GM18519 (cell line): Measurements from ENCODE around the gene ERAS.

Experiments used
- ATAC-seq: cut with Tn5 transposase; IDR thresholded peaks from one replicate; pipeline ENCODE4 v1.9.1; 2021; ENCODE audit warnings: mild to moderate bottlenecking, moderate library complexity; ENCODE audit not compliant: unreplicated experiment, low FRiP score

Gene ERAS

DNA sequence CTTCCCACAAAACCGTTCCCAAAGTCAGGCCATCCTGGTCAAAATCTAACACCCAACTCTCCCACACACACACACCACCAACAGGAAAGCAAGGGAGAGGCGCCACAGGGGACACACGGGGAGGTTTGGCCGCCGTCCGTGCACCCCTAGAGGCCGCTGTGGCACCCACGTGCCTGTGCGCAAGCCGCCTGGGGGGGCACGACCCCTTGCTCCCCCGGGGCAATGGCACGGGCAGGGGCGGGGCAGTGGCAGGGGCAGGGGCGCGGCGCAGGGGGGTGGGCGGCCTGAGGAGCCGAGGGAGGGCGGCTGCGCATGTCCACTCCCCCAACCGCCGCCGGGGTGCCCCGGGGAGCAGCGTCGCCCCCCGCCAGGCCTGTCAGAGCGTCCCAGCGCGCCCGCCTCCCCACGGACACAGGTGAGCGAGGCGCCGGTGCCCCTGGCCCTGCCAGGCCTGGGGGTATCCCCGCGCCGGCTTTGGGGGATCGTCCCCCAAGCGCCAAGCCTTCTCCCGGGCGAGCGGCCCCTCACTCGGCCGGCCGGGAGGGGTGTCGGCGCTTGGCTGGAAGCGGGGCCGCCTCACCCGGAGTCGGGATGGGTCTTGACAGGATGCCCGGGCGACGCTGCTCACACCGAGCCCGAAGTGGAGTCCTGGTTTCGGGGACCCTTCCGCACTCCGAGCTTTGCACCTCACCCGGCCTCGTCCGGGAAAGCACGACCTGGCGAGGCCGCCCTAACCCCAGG lies at the start of gene ERAS:
Gene ERAS, plus strand, starts transcription at position 379 of the 741 bp plus-strand sequence. CDS start 2,611 bp downstream, outside the sequence.
- no peak for ATAC-seq

DNA sequence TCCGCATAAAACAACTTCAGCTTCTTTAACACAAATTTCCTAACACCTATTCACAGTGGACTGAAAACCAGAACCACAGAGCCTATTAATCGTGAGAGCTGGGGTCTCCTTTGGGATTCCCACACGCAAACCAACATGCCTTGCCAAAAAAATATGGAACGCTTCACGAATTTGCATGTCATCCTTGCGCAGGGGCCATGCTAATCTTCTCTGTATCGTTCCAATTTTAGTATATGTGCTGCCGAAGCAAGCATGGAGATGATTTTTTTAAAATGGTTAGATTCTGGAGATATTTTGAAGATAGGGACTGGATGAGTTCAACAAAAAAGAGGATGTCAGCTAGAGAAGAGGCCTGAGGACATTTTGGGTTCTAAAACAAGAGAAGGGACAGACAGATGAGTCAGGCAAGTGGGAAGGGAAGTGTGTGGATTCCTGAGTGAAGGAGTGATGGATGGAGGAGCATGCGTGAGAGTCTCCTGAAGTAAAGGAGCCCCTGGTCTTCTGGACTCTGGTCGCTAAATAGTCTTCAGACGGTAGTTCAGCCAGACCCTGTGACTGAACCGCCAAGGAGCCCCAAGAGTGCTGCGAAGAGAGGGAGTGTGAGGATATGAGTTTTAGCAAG lies 49.4 kb upstream of the ERAS start:
- no peak for ATAC-seq

DNA sequence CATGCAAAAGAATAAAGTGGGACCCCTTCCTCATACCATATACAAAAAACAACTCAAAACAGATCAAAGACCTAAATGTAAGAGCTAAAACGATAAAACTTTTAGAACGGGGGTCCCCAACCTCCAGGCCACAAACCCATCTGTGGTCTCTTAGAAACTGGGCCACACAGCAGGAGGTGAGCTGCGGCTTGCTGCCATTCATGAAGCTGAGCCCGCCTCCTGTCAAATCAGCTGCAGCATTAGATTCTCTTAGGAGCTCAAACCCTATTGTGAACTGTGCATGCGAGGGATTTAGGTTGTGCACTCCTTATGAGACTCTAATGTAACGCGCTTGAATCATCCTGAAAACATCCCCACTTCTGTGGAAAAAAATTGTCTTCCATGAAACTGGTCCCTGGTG lies 46.9 kb upstream of the ERAS start:
- ATAC-seq: no peak

GRCh38 chrX:48781705-48782104 lies 44.6 kb upstream of the ERAS start:
- ATAC-seq: no peak

GRCh38 chrX:48782216-48782615 lies 44.1 kb upstream of the ERAS start:
- no peak for ATAC-seq

DNA sequence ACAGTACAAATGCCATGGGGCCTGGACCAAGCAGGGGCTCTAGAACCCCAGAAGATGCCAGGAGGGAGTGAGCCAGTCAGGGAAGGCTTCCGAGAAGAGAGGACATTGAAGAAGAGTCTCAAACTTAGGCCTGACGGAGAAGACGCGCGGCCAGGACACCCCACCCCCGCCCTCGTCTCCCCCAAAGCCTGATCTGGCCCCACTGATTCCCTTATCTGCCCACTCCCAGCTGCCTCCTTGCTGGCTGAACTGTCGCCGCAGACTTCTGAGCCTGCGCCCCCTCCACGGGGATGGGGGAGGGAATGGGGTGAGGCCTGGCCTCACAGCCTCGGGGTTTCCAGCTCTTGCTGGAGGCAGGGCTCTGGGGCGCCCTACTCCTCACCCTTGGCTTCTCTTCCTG lies 43.5 kb upstream of the ERAS start:
- no peak for ATAC-seq

DNA sequence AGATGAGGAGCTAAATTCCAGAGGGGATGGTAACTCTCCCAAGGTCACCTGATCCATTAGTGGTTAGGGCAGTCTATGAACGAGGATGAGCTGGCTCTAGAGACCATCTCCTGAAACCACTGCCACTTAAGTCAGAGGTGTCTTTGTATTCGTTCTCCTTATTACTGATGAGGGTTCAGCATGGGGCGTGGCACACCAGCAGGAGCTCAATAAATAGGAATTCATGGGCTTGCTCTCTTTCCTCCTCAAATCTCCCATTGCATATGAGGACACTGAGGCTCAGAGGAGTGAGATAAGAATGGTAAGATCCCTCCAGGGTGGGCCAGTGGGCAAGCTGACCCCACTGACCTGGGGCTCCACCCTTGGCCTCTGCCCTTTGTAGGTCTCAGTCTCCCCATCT lies 41.6 kb upstream of the ERAS start:
- no peak for ATAC-seq

- no peak for ATAC-seq
Measured at GRCh38 chrX:48785186-48785539, 41.1 kb upstream of the ERAS start.

GRCh38 chrX:48785540-48786214 lies 40.6 kb upstream of the ERAS start:
- ATAC-seq: no peak

GRCh38 chrX:48786341-48786800 lies 39.9 kb upstream of the ERAS start, which contains the start of gene GATA1:
TSS of gene GATA1 (plus strand) at chrX:48786590. CDS start at chrX:48791110, 4,520 bp downstream.
- ATAC-seq: no peak

DNA sequence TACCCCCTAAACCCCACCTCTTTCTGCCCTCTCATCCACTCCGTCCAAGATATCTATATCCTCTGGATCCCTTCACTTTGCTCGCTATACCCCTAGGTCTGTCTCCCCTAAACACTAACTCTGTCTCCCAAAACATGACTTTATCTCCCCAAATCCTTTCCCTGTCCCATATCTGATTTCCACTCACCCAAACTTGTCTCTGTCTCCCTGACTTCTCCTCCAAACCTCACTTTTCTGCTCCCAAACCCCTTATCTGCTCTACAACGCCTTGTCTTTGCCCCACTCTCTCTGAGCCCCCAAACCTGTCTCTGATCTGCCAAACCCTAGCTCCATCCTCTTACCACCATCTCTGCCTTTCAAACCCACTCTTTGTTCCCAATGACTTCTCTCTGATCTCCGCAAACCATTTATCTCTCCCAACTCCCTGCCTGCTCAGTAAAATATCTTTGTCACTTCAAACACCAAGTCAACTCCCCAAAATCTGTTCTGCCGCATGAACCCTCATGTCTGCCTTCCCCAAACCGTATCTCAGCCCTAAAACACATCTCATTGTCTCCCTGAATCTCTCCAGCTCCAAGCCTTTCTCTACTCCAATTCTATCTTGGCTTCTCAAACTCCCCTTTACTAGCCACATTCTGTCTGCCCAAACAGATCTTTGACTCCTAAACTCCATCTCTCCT lies 39.3 kb upstream of the ERAS start:
- no peak for ATAC-seq

DNA sequence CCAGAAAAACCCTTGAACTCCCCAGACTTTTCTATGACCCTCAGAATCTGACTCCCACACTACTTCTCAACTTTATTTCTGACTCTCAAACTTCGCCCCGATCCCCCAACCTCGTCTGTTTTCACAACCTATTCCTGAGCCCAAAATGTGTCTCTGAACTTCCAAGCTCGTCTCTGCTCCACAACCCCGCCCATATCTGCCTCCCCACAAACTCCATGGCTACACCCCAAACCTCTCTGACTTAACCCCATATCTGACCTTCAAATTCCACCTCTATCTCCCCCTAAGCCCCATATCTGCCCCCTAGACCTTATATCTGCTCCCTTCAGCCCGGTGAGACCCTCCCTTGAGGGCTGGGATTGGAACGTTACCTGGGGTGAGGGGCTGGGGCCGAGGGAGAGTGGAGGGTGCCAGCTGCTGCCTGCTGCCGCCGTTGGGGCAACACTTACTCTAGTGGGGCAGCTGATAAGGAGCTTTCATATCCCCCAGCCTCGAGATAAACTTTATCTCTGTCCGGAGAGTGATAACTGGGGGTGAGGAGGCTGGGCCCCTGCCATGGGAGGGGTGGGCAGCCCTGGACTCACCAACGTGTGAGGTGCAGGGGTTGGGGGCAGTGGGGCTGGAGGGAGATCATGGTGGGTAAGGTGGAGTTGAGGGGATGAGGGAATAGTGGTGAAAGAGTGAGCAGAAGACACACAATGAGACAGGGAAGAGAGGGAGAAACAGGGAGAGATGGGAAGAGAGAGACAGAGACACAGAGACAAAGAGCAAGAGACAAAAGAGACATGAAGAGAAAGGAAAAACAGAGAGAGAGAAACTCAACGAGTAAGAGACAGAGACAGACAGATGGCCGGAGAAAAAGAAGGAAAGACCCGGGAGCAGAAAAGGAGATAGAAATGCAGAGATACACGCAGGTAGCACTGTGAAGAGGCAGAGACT lies 38.5 kb upstream of the ERAS start:
- no peak for ATAC-seq

DNA sequence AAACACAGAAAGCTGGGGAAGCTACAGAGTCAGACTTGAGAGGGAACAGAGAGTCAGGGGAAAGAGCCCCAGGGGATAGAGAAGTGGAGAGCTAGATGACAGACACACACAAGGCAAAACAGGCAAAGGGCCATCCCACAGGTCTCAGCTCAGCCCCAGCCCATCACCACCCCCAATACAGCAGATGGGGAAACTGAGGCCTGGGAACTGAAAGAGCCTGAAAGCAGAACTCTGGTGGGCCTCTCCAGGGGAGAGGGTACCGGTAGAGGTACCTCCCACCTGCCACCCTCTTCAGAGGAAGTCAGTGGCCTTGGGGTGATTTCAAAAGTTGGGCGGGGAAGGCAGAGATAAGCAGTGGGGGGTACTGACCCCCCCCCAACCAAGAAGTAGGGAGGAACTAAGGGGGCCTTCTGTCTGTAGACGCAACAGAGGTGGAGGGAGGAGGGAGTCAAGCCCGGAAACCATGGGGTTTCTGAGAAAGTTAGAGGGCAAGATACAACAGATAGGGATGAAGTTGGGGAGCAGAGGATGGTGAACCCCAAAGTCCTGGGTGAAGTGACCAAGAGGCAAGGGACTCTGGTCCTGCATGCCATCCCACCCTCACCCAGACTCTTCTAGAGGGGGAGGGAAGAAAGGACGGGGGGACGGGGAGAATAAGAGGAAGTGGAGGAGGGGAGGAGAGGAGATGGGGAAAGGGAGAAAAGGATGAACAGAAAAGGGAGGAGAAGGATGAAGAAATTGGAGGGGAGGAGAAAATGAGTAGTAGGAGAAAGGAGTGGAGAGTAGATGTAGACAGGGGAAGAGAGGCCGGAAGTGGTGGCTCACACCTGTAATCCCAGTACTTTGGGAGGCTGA lies 36.7 kb upstream of the ERAS start:
- ATAC-seq: no peak

DNA sequence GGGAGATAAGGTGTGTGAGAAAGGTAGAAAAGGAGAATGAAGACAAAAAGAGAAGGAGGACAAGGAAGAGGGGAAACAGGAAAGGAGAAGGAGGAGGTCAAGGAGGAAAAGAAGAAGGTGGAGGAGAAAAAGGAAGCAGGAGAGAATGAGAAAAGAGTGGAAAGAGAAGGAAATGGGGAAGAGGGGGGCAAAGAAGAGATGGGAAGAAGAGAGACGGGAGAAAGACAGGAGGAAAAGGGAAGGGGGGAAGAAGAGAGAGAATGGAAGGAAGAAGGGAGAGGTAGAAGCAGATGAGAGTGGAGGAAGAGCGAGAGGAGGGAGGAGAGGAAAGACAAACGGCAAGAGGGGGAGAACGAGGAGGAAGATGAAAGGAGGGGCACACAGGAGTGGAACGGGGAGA lies 35.8 kb upstream of the ERAS start:
- no peak for ATAC-seq

- no peak for ATAC-seq
Measured at GRCh38 chrX:48791063-48791820, 35.1 kb upstream of the ERAS start.

DNA sequence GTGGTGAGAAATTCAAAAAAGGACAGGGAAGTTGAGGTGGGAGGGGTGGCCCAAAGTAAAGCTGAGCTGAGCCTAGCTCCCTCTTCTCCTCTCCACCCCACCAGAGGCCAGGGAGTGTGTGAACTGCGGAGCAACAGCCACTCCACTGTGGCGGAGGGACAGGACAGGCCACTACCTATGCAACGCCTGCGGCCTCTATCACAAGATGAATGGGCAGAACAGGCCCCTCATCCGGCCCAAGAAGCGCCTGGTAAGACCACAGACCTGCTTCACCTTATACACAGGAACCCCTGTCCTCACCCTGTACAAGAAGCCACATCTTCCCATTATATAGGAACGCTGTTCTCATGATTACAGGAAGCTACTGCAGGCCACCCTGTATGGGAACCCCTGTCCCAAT lies 34.1 kb upstream of the ERAS start:
- no peak for ATAC-seq

DNA sequence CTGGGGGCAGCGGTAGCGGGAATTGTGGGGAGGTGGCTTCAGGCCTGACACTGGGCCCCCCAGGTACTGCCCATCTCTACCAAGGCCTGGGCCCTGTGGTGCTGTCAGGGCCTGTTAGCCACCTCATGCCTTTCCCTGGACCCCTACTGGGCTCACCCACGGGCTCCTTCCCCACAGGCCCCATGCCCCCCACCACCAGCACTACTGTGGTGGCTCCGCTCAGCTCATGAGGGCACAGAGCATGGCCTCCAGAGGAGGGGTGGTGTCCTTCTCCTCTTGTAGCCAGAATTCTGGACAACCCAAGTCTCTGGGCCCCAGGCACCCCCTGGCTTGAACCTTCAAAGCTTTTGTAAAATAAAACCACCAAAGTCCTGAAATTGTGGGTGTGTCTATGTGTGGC lies 32.4 kb upstream of the ERAS start:
- ATAC-seq: no peak

DNA sequence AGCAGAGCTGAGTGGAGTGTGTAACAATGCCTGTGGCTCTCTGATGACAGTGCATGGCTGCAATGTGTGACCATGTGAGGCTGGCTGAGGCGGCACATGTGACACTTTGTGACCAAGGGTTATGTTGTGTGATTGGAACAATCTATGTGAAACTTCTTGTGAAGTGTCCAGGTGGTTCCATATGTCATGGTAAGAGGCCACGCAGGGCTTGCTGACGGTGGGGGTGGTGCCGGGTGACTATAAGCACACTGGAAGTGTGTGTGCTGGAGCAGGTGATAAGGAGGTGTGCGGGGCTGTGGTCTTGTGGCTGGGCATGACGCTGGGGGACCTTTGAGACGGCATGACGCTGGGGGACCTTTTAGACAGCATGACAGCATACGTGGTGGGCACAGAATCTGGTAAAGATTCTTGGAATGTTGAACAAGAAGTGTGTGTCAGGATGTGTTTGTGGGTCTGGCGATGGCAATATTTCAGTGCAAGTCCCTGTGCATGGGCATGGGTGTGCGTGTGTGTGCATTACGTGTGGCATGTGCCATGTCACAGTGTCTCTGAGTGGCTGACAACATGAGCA lies 31.9 kb upstream of the ERAS start:
- ATAC-seq: no peak
